HCT116 (cell line): ENCODE measurements around the gene AQP7. TPM values are rescaled to one million over a fixed set of nuclear protein-coding genes. Genes with fewer than 3 reads are reported as not detected.
A peak's percentile ranks its signal among the peaks of the same experiment; 100 is the strongest.

Source experiments
- ATAC-seq: fragments of 200-7000 bp; cut with Tn5 transposase; 2 replicates; pipeline ENCODE4 v1.9.1; 2020; ENCODE audit warnings: mild to moderate bottlenecking, moderate library complexity
- BruUV-seq: library from RNA; stranded (reverse); fragments of 400-500 nt; replicated peaks from 2 replicates; lab custom pipeline; 2021; lab: Mats Ljungman, UMichigan
- CTCF ChIA-PET: fragments of 300-600 bp; sonication (Branson Sonifier 250); formaldehyde crosslinking; loops from one replicate; lab custom pipeline; 2021; ENCODE audit warnings: antibody characterized with exemption; lab: Charles Lee
- POLR2A ChIA-PET: fragments of 300-600, 350-600 bp; sonication (Branson Sonifier 250); formaldehyde crosslinking; loops from one replicate; lab custom pipeline; 2021; ENCODE audit warnings: antibody characterized with exemption; lab: Charles Lee
- RAD21 ChIA-PET, 2 experiments: fragments of 300-600 bp; sonication (Branson Sonifier 250); formaldehyde crosslinking; loops; one replicate each; lab custom pipeline; 2023; ENCODE audit warnings: low total read pairs in 2 of 2; ENCODE audit not compliant: uncharacterized antibody in 2 of 2, unreplicated experiment in 2 of 2, low non-redundant PET in 1 of 2; lab: Charles Lee
- DNase-seq: peaks from one replicate; pipeline ENCODE4 v3.0.0-alpha.2; 2010; ENCODE audit warnings: low read depth, low spot score
- H2AFZ ChIP-seq: fragments of 200-600 bp; shearing (Covaris generic), sonication (generic); 2 replicates; pipeline ENCODE4 v1.6.1; 2017; ENCODE audit warnings: low read depth, mixed run types, mixed read lengths, antibody characterized with exemption, low read length; ENCODE audit not compliant: poor library complexity, severe bottlenecking
- H3K27ac ChIP-seq: 2 replicates; pipeline ENCODE4 v1.5.1; 2012; ENCODE audit warnings: low read depth, low read length
- H3K27me3 ChIP-seq: fragments of 200-600 bp; sonication (generic); 2 replicates; pipeline ENCODE4 v1.6.1; 2016; ENCODE audit warnings: mixed run types, low read length, mixed read lengths; ENCODE audit not compliant: insufficient read depth
- H3K36me3 ChIP-seq, 2 experiments: fragments of 200-500 bp in 1 of 2; fragments of 200-600 bp in 1 of 2; sonication (Bioruptor generic) in 1 of 2; sonication (generic) in 1 of 2; 2 replicates each; pipeline versions ENCODE4 v1.5.1 to v1.6.1; 2014 to 2016; ENCODE audit warnings: low read length in 2 of 2, inconsistent platforms in 1 of 2, mixed read lengths in 1 of 2, mixed run types in 1 of 2; ENCODE audit not compliant: insufficient read depth in 2 of 2, control insufficient read depth in 1 of 2
- H3K4me1 ChIP-seq, 2 experiments: fragments of 200-600 bp in 1 of 2; sonication (generic) in 1 of 2; 2 replicates each; pipeline versions ENCODE4 v1.5.1 to v1.6.1; 2012 to 2017; ENCODE audit warnings: low read length in 2 of 2, inconsistent platforms in 1 of 2, mild to moderate bottlenecking in 1 of 2, mixed read lengths in 1 of 2, mixed run types in 1 of 2, moderate library complexity in 1 of 2; ENCODE audit not compliant: insufficient read depth in 2 of 2, control insufficient read depth in 1 of 2
- H3K4me2 ChIP-seq: fragments of 200-600 bp; sonication (generic); 2 replicates; pipeline ENCODE4 v1.6.1; 2017; ENCODE audit warnings: mixed run types, low read length, mixed read lengths
- H3K4me3 ChIP-seq, 2 experiments: fragments of 200-600 bp in 1 of 2; sonication (generic) in 1 of 2; replicated peaks in 1 of 2; 2 replicates each; pipeline ENCODE4 v1.5.1; 2011 to 2016; ENCODE audit warnings: low read length in 2 of 2, control low read depth in 1 of 2, low read depth in 1 of 2, mild to moderate bottlenecking in 1 of 2, mixed read lengths in 1 of 2, mixed run types in 1 of 2
- H3K79me2 ChIP-seq: fragments of 200-600 bp; sonication (generic); 2 replicates; pipeline ENCODE4 v1.6.1; 2017; ENCODE audit warnings: mild to moderate bottlenecking, mixed run types, low read length, moderate library complexity, mixed read lengths; ENCODE audit not compliant: insufficient read depth
- H3K9ac ChIP-seq: fragments of 200-600 bp; sonication (generic); 2 replicates; pipeline ENCODE4 v1.6.1; 2016; ENCODE audit warnings: low read length, mixed read lengths
- H3K9me2 ChIP-seq: fragments of 200-600 bp; sonication (generic), shearing (Covaris generic); 2 replicates; pipeline ENCODE4 v1.6.1; 2017; ENCODE audit warnings: mixed run types, mild to moderate bottlenecking, moderate library complexity; ENCODE audit not compliant: insufficient read depth
- H3K9me3 ChIP-seq, 2 experiments: fragments of 200-500 bp in 1 of 2; fragments of 200-600 bp in 1 of 2; sonication (Bioruptor generic) in 1 of 2; sonication (generic) in 1 of 2; 2 replicates each; pipeline ENCODE4 v1.6.1; 2014 to 2017; ENCODE audit warnings: low read length in 2 of 2, mixed read lengths in 2 of 2, inconsistent platforms in 1 of 2, low read depth in 1 of 2, mild to moderate bottlenecking in 1 of 2, mixed run types in 1 of 2, moderate library complexity in 1 of 2; ENCODE audit not compliant: control insufficient read depth in 1 of 2, insufficient read depth in 1 of 2
- H4K20me1 ChIP-seq: fragments of 200-600 bp; sonication (generic), shearing (Covaris generic); 2 replicates; pipeline ENCODE4 v1.6.1; 2017; ENCODE audit warnings: mixed run types, mild to moderate bottlenecking, moderate library complexity; ENCODE audit not compliant: insufficient read depth
- CBX3 ChIP-seq: IDR thresholded peaks from 2 replicates; pipeline ENCODE4 v1.6.1; 2012; ENCODE audit warnings: low read depth
- EGR1 ChIP-seq: IDR thresholded peaks from 2 replicates; pipeline ENCODE4 v1.6.1; 2012; ENCODE audit warnings: low read depth
- EZH2phosphoT487 ChIP-seq: fragments of 200-600 bp; IDR thresholded peaks from 2 replicates; pipeline ENCODE4 v1.6.1; 2018; ENCODE audit warnings: antibody characterized with exemption, borderline replicate concordance
- POLR2AphosphoS5 ChIP-seq: IDR thresholded peaks from 2 replicates; pipeline ENCODE4 v1.6.1; 2011; ENCODE audit warnings: mild to moderate bottlenecking, low read depth, low read length, moderate library complexity
- RAD21 ChIP-seq: IDR thresholded peaks from 2 replicates; pipeline ENCODE4 v1.6.1; 2012; ENCODE audit warnings: low read depth, mild to moderate bottlenecking
- TCF7L2 ChIP-seq: IDR thresholded peaks from 2 replicates; pipeline ENCODE4 v1.7.0; 2011; ENCODE audit warnings: borderline replicate concordance, inconsistent platforms; ENCODE audit not compliant: insufficient read depth, insufficient read length; ENCODE audit errors: extremely low read depth
- ZNF274 ChIP-seq: fragments of 200-500 bp; sonication (Bioruptor generic); IDR thresholded peaks from 2 replicates; pipeline ENCODE4 v1.6.1; 2014; ENCODE audit warnings: mild to moderate bottlenecking, low read depth, low read length, inconsistent platforms
- intact Hi-C: fragments of 100-400 bp; cut with micrococcal nuclease; formaldehyde crosslinking; loops from 2 replicates; pipeline ENCODE4 v1.10.0; 2022
- total RNA-seq: library from RNA; stranded (reverse); gene quantifications from one replicate; pipeline ENCODE4 v1.2.1, GENCODE V29; 2021; ENCODE audit not compliant: unreplicated experiment
- TF ChIP-seq, protein P1 (sequence below), 3 experiments: fragments of 200-600 bp in 1 of 3; sonication (generic) in 1 of 3; IDR thresholded peaks in 2 of 3; conservative IDR thresholded peaks in 1 of 3; 2 replicates each; pipeline ENCODE4 v1.5.1; 2012 to 2017; ENCODE audit warnings: low read depth in 2 of 3, low read length in 2 of 3, antibody characterized with exemption in 1 of 3, borderline replicate concordance in 1 of 3, control low read depth in 1 of 3, mild to moderate bottlenecking in 1 of 3, mixed read lengths in 1 of 3, mixed run types in 1 of 3, moderate library complexity in 1 of 3; ENCODE audit not compliant: insufficient read depth in 1 of 3
- TF ChIP-seq, protein P2 (sequence below): IDR thresholded peaks from 2 replicates; pipeline ENCODE4 v1.6.1; 2012

The AQP7 gene
- total RNA-seq, 1 experiment from 2014 or later, result 0.96 TPM

DNA sequence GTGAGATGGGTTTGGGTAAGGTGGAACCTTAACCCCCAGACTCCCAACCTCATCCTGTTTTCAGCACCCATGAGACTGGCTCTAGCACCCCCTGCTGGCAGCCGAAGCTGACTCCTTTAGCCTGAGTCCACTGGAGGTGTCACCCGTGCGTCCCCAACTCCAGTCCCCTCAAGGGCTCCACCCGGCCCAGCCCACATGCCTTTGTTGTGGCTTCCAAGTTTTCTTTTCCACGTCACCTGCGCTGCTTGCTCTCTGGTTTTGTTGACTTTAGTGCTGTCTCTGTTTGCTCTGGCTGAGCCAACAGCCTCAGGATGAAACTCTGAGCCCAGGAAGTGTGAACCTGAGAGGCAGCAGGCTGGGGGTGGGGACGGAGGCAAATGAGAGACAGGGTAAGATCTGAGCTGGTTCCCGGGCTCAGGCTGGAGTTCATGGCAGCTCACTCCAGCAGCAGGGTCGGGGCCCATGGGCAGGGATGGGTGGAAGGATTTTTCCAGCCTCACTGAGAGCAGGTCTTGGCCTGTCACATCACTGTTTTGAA is 13.2 kb upstream of the AQP7 start:
- Histone ChIP-seq H3K9ac (no peak overlapping the region), H3K4me1 (peaks cover 35 to 42% of the 10 kb centered on the region in 2 experiments), H3K36me3 (no peaks in the 10 kb centered on the region), H3K79me2 (no peaks in the 10 kb centered on the region), H4K20me1 (no peaks in the 10 kb centered on the region), H3K27ac (no peak overlapping the region; the same call in 1 of the 2 replicates), H3K9me2 (no peaks in the 10 kb centered on the region), H3K27me3 (no peaks in the 10 kb centered on the region), H3K4me2 (peak overlapping the region; percentile 61), H2AFZ (peak overlapping the region; percentile 72), H3K9me3 (no peaks in the 10 kb centered on the region), H3K4me3 (peak overlapping the region in 1 of 2 experiments; percentile 9; a peak in 2 of 4 replicates)
- DNase-seq (peak; percentile 68), ATAC-seq (peak; percentile 94)
- ChIA-PET RAD21 (interaction anchor here (0.9 to 1.4 kb wide), 2 partner anchors 31 to 51 kb away, joined by 3 read pairs; partner anchors contain the start of gene AQP3 (in 1 of the 2)), POLR2A (interaction anchor here (0.6 to 1.0 kb wide), 2 partner anchors 35 to 36 kb away, joined by 3 read pairs; no protein-coding TSS in a partner anchor), CTCF (interaction anchor here (0.8 to 4.9 kb wide), 19 partner anchors 9 to 126 kb away, joined by 3 to 35 read pairs (median 6); partner anchors contain the start of genes AQP3, NFX1 and NOL6)
- intact Hi-C loops, result loop anchor here (10.0 kb wide), 1 partner anchor 61 kb away; no protein-coding TSS in a partner anchor
- peak; percentile 79 for TF ChIP-seq TCF7L2
- peak; percentile 59 for TF ChIP-seq RAD21
- TF ChIP-seq, protein P1, sequence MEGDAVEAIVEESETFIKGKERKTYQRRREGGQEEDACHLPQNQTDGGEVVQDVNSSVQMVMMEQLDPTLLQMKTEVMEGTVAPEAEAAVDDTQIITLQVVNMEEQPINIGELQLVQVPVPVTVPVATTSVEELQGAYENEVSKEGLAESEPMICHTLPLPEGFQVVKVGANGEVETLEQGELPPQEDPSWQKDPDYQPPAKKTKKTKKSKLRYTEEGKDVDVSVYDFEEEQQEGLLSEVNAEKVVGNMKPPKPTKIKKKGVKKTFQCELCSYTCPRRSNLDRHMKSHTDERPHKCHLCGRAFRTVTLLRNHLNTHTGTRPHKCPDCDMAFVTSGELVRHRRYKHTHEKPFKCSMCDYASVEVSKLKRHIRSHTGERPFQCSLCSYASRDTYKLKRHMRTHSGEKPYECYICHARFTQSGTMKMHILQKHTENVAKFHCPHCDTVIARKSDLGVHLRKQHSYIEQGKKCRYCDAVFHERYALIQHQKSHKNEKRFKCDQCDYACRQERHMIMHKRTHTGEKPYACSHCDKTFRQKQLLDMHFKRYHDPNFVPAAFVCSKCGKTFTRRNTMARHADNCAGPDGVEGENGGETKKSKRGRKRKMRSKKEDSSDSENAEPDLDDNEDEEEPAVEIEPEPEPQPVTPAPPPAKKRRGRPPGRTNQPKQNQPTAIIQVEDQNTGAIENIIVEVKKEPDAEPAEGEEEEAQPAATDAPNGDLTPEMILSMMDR (IDR thresholded peaks at IDR 0.05 in 2 of 3, conservative IDR thresholded peaks at IDR 0.05 in 1 of 3; ENCODE audit: borderline replicate concordance in 1 of 3, insufficient read depth in 1 of 3, low read depth in 2 of 3, low read length in 2 of 3), result peak; percentile 67 to 92 (median 92); a peak in 5 of 6 replicates
- no peak for TF ChIP-seq ZNF274
- 0 out of 2 replicates have a peak, but pooled peaks have one; percentile 55 for TF ChIP-seq CBX3
- TF ChIP-seq, protein P2, sequence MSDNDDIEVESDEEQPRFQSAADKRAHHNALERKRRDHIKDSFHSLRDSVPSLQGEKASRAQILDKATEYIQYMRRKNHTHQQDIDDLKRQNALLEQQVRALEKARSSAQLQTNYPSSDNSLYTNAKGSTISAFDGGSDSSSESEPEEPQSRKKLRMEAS, result peak; percentile 45; the same call in 1 of the 2 replicates
- TF ChIP-seq EGR1, result no peak
- no peak for TF ChIP-seq EZH2phosphoT487
- TF ChIP-seq POLR2AphosphoS5, result 0 out of 2 replicates have a peak, but pooled peaks have one; percentile 24
- BruUV-seq, result no TSS peak
